HG02642 (cell line): Measurements from ENCODE around the gene ZNF99.
"Not testable (repeated sequence)": the region's sequence is repeated elsewhere in the genome, so short reads cannot be mapped to it uniquely, and the experiment has no call there.

ENCODE experiments used
- ATAC-seq: cut with Tn5 transposase; IDR thresholded peaks from one replicate; pipeline ENCODE4 v1.9.1; 2021; ENCODE audit warnings: mild to moderate bottlenecking; ENCODE audit not compliant: unreplicated experiment, poor library complexity

Gene ZNF99

DNA sequence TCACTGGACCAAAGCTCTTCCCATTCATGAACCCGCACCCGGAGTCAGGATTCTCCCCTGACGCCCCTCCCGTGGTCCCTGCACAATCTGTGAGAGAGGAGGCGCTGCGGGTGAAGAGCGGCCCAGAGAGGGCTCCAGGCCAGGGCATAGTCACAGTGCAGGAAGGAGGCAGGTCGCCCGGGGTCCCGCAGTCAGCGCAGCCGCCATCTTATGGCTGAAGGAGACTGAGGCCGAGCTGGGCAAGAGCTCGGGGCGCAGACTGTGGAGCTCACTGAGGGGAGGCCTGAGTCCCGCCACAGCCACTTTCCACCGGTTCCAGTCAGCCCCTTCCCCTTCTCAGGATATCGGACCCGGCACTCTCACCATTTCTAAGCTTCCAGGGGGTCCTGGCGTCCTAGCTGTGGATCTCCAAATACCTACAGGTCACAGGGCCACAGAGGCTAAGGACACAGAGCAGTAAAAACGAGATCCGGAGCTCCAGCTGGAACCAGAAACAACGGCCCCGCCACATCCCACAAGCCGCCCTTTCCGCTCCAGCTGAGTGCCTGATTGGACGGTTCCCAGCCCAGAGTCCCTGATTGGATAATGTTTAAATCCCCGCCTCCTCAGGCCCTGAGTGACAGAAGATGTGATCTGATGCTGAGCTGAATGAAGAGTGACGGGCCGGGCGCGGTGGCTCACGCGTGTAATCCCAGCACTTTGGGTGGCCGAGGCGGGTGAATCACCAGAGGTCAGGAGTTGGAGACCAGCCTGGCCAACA is at the start of gene ZNF99:
Gene ZNF99 (minus strand): TSS at position 501 of the 760 bp plus-strand sequence. CDS start 135 bp downstream, at position 366.
- ATAC-seq = no peak

GRCh38 chr19:22832031-22832762 is 48.2 kb upstream of the ZNF99 start, which contains the start of gene ZNF723:
ZNF723 (plus strand) TSS chr19:22832291; CDS start chr19:22832380, 89 bp downstream.
- no peak for ATAC-seq

GRCh38 chr19:22831211-22831610 is 47.3 kb upstream of the ZNF99 start:
- ATAC-seq = no peak

- ATAC-seq = no peak
These were observed 30.2 kb upstream of the ZNF99 start for GRCh38 chr19:22814124-22814523.

GRCh38 chr19:22807061-22807835 is 23.3 kb upstream of the ZNF99 start:
- no peak for ATAC-seq

DNA sequence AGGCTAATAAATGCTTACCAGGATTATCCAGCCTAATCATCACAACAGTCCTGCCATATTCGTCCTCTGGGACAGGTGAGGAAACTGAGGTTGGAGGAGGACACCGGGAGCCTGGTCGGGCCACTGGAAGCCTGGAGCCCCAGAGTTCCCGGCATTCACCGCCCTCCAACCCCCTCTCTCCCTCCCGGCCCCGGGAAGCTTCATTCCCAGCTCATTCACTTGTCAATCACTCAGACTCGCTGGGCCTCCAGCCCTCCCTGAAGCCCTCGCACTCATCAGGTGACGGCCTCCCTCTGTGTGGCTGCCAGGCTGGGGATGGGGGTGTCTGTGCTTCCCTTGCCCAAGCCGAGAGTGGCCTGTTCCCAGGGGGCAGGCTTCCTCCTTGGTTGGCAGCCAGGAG is 22.5 kb upstream of the ZNF99 start:
- no peak for ATAC-seq

GRCh38 chr19:22797040-22797439 is 13.1 kb upstream of the ZNF99 start:
- no peak for ATAC-seq

DNA sequence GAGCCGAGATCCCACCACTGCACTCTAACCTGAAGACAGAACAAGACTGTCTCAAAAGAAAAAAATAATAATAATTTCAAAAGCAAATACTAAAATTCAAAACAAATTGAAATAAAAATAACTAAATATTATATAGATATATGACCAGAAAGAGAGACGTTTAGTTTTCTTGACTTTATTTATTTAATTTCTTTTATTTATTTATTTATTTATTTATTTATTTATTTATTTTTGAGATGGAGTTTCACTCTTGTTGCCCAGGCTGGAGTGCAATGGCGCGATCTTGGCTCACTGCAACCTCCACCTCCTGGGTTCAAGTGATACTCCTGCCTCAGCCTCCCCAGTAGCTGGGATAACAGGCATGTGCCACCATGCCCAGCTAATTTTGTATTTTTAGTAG is 8.9 kb upstream of the ZNF99 start:
- not testable (repeated sequence) for ATAC-seq

GRCh38 chr19:22735911-22736645 is 47.9 kb downstream of the ZNF99 start:
- no peak for ATAC-seq

DNA sequence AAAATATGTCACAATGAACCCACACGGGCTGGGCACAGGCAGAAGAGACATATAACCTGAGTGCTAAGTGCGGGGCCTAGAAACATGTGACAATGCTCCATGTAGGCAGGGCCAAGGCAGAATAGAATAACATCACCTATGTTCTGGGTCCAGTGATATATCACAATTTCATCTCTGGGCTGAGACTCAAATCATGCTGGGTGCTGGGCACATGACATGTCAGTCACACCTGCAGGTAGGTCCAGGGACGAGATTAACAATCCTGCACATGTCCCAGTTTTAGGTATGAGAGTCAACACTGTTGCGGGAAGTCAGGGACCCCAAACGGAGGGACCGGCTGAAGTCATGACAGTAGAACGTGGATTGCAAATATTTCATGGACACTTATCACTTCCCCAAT is 50.3 kb downstream of the ZNF99 start:
- ATAC-seq = no peak

GRCh38 chr19:22728214-22728613 is 55.7 kb downstream of the ZNF99 start:
- ATAC-seq = not testable (repeated sequence)

DNA sequence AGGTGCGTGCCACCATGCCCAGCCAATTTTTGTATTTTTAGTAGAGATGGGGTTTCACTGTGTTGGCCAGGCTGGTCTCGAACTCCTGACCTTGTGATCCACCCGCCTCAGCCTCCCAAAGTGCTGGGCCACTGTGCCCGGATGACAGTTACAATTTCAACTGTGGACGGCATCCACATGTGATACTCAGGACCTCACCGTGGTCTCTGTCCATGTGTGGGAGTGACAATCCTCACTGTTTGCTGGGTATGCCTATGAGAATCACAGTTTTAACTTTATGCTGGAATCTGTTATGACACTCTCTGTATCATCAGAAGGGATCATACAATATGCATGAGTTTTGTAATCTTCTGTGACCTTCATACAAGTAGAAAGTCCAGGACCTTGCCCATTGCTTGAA is 62.4 kb downstream of the ZNF99 start:
- not testable (repeated sequence) for ATAC-seq

GRCh38 chr19:22708983-22709382 is 75.0 kb downstream of the ZNF99 start:
- ATAC-seq = no peak

DNA sequence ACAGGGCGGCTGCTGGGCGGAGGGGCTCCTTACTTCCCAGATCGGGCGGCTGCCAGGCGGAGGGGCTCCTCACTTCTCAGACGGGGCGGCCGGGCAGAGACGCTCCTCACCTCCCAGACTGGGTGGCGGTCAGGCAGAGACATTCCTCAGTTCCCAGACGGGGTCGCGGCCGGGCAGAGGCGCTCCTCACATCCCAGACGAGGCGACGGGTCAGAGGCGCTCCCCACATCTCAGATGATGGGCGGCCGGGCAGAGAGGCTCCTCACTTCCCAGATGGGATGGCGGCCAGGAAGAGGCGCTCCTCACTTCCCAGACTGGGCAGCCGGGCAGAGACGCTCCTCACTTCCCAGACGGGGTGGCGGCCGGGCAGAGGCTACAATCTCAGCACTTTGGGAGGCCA is 80.9 kb downstream of the ZNF99 start:
- ATAC-seq = not testable (repeated sequence)

GRCh38 chr19:22702661-22703060 is 81.3 kb downstream of the ZNF99 start:
- not testable (repeated sequence) for ATAC-seq
